HG02588 (cell line): ENCODE results near the gene GRIPAP1.

Experiments used
- ATAC-seq: cut with Tn5 transposase; IDR thresholded peaks from one replicate; pipeline ENCODE4 v1.9.1; 2021; ENCODE audit warnings: mild to moderate bottlenecking, moderate library complexity; ENCODE audit not compliant: unreplicated experiment

Gene GRIPAP1, protein sequence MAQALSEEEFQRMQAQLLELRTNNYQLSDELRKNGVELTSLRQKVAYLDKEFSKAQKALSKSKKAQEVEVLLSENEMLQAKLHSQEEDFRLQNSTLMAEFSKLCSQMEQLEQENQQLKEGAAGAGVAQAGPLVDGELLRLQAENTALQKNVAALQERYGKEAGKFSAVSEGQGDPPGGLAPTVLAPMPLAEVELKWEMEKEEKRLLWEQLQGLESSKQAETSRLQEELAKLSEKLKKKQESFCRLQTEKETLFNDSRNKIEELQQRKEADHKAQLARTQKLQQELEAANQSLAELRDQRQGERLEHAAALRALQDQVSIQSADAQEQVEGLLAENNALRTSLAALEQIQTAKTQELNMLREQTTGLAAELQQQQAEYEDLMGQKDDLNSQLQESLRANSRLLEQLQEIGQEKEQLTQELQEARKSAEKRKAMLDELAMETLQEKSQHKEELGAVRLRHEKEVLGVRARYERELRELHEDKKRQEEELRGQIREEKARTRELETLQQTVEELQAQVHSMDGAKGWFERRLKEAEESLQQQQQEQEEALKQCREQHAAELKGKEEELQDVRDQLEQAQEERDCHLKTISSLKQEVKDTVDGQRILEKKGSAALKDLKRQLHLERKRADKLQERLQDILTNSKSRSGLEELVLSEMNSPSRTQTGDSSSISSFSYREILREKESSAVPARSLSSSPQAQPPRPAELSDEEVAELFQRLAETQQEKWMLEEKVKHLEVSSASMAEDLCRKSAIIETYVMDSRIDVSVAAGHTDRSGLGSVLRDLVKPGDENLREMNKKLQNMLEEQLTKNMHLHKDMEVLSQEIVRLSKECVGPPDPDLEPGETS

DNA sequence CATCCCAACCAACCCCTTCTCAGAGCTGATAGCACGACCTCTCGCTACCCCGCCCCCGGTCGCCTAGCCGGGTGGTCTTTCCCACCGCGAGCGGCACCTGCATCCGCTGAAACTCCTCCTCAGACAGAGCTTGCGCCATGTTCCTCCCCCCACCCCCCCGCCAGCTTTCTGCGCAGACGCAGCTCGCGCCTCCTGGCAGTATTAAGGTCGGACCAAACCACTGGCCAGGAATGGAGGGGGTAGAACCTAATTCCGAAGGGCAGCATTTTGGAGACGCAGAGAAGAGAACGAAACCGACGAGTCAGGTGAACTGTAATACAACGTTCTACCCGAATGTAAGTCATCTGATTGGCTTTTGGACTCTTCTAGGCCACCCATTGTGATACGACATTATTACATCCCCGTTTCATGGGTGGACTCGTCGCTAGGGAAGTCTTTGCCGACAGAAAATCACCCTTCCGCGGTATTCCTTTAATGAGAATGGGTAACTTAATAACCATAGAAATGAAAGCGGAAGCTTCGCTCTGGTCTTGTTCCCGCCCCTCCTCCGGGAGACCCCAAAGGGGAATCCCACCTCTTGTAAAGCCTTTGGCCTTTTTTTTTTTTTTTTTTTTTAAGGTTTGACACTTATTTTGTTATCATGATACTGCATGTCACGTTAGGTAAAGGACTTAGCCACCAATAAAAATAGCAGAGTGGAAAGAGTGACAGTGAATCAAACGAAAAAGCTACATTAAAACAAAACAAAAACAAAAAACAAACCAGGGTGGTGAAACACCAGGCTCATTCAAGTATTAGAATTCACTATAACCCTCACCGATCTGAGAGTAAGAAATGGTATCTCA is at the start of gene GRIPAP1:
Gene GRIPAP1 (minus strand): TSS at position 174 of the 845 bp plus-strand sequence. CDS start 35 bp downstream, at position 139.
- ATAC-seq, result peak; percentile 77

DNA sequence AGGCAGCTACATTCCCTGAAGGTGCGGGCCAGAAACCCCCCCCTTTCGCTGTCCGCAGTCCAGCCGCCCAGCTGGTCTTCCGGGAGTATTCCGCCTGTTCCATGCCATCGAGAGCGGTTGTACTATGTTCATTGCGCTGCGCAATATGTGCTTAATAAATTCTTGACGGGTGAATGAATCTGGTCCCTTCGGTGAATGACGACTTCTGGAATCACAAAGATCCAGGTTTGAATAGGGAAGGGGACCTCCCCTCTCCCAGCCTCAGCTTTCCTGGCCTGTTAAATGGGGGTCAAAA is 41.9 kb upstream of the GRIPAP1 start:
- ATAC-seq, result no peak

DNA sequence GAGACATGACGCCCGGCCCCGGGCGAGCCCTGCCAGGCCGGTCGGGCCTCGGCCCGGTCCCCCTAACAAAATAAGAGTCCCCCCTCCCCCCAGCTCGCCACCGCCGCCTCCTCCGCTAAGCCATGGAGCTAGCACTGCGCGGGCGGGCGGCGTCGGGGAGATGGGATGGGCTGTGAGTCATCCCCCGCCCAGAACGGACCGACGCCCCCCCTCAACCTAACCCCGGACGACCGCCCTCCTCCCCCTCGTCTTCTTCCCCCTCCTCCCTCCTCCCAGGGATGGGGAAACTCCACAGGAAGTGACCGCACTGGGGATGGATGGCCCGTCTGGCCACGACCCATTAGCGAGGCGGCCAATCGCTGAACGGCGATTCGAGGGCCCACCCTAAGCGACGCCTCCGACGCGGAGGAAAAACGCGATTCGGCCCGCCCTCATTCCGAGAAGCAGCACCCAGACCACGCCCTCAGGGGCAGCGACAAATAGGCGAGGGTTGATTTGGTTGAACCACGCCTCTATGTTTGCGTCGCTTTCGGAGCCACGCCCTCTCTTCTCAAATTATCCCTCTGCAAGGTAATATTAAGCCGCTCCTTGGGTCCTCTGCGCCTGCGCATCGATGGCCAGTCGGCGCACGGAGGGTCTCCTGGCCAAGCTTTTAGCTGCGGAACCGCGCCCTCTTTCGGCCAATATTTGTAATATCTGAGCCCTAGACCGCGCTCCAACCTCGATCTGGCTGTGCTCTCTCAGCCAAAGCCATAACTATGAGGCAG is 41.3 kb upstream of the GRIPAP1 start, which contains the start of gene TFE3:
Gene TFE3 (minus strand): TSS at position 138 of the 767 bp plus-strand sequence. CDS start 131 bp downstream, at position 7.
- peak; percentile 93 for ATAC-seq

DNA sequence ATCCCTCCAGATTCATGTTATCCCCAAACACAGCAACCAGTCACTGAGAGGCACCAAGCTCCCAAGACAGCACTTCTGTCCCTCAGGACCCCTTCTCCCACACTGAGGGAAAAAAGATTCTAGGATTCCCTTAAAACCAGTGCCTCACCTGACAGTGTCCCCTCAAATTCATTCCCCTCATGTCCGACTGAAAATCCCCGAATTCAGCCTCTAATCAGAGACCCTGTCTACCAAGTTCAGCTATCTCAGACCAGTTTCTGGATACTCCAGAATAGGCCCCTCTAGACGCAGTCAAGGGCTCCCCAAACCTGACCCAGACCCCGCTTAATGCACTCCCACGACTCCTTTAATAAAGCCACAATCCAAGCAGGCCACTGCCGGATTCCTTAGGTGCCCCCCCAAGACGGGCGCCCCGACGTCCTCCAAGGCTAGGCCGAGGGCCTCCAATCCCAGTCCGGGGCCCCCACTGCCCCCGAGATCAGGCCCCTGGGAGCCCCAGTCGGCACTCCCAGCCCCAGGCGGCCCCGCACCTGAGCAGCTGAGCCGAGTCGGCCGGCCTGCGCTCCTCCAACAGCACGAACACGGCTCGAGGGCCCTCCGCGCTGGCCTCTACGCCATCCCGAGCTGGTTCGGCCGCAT is 40.6 kb upstream of the GRIPAP1 start:
- ATAC-seq, result no peak

DNA sequence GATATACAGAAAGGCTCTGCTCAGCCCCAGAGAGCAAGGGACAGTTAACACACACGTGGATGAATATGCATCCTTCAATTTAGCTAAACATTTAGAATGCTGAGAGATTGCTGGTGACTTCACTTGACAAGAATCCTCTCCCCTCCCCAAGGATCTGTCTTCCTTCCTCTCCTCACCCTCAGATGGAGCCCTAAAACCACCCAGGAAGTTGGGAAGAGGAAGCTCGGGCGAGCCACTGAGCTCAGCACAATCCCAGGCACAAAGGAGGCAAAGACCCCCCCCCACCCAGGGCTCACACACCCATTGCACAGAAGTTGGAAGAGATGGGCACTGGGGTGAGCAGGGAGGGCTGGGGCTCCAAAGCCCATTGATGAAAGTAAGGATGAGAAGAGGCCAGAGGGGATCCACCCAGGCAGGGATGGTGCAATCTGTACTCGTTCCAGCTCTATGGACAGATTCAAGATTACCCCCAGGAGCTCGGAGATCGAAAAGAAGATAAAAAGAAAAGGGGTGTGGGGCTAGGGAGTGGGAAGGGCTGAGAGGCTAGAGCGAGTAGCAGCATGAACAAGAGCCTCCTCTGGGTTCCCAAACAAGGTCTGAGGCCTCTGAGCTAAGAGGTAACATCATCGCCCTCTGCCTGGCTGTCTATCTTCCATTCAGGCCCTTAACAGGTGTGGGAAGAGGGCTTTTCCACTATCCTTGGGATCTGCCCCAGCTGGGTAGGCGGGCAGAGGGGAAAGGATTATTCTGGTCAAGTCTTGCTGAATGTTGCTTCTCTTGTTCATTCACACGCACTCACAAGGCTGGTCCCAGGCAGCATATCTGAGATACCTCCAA is 39.9 kb upstream of the GRIPAP1 start:
- no peak for ATAC-seq

DNA sequence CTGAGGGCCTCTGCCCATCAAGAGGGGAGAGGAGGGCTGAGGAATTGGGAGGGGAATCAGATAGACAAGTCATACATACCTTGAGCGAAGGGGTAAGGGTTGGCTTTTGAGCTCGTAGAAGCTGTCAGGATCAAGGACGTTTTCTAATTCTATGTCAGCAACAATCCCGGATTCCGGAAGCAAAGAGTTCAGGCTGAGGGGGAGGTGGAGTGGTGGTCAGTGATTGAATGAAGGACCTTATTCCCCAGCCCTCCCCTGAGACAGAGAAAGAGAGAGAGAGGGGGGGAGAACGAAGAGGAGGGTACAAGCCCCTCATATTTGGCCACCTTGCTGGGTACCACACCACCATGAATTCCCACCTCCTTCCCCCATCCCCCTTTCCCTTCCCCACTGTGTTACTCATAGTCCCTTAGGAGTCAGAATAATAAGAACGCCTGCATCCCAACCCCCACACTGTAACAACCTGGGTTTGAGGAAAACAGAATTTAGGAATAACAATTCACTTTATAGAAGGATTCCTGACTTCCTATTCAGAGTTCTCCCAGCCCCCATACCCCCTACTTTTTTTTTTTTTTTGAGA is 38.4 kb upstream of the GRIPAP1 start:
- ATAC-seq, result no peak

DNA sequence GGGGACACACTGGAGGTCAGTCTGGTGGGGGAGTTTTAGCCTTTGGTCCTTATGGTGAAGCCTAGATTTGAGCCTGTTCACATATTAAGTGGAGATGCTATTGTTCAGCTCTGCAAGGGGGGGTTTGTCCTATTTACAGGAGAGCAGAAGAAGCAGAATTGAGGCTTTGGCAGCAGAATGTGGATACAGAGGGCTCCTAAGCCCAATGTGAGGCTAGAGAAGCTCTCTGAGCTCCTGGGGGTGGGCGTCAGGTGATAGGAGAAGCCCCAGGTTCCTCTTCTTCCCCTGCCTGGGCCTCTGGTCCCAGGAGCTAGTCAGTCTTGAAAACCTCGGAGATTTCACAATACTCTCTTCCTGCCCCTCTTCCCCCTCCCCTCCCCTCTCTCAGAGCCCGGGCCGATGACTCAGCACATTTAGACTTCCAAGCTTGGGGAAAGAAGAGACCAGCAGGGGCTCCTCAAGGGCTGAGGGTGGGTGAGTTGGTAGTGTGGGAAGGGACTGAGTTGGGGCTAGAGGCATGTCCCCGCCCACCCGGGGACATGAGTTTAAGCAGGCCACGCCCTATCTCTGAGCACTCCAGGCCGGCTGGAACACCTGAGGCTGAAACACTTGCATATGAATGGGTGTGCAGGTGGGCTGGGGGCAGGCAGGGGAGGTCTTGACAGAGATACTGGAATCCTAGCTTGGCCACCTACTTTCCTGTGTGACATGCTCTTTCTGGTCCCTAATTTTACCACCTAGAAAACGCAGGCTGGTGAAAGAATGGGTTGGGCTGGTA is 37.7 kb upstream of the GRIPAP1 start:
- ATAC-seq, result no peak

DNA sequence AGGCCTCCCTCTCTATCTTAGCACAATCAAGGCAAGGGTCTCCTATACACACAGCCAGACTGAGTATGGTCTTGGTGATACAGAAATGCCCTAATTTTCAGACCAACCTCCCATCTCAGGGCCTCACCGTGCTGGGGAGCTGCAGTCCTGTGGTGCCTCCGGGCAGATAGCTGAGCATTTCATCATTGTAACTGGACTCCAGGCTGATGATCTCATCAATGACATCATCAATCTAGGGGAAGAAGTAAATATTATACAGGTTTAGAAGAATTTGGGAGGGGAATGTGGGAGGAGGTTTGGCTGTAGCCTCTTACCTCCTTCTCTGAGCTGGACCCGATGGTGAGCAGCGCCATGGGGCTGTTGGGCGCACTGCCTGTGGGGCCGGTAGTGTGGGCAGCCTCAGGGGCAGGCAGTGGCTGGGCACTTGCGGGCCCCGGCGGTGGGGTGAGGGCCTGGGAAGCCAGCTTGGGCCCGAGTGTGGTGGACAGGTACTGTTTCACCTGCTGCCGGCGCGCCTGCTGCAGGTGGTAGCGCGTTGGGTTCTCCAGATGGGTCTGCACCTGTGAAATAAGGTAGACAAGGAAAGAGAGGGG is 35.9 kb upstream of the GRIPAP1 start:
- no peak for ATAC-seq

DNA sequence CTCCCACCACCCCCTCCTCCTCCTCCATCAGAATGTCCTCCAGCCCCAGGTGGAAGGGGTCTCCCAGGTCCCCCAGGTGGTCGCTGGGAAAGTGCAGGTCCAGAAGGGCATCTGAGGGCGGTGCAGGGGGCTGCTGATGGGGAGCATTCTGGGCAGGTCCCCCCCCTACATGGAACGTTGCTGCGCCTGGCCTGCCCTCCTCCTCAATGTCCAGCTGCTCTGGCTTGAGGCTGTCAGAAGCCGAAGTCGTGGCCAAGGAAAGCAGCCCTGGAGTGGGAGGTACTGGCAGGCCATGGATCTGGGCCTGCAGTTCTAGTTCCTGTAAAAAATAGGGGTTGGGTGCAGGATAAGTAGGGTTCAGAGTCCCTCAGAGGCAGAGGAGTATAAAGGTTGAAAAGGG is 28.2 kb upstream of the GRIPAP1 start:
- no peak for ATAC-seq

DNA sequence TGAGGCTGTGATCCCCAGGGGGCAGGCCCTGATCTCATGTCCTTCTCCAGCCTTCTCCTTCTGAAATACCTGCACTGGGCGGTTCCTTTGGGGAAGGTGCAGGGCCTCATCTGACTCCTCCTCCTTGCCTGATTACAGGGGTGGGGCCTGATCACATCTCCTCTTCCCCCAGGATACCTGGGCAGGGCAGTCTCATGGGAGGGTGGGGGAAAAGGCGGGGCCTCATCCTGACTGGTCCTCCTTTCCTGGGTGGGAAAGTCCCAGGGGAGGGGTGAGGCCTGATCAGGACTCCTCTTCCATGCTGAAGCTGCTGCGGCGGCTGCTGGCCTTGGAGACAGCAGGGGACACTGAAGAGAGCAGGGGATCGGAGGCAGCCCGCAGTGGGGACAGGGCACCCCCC is 27.8 kb upstream of the GRIPAP1 start:
- ATAC-seq, result no peak

DNA sequence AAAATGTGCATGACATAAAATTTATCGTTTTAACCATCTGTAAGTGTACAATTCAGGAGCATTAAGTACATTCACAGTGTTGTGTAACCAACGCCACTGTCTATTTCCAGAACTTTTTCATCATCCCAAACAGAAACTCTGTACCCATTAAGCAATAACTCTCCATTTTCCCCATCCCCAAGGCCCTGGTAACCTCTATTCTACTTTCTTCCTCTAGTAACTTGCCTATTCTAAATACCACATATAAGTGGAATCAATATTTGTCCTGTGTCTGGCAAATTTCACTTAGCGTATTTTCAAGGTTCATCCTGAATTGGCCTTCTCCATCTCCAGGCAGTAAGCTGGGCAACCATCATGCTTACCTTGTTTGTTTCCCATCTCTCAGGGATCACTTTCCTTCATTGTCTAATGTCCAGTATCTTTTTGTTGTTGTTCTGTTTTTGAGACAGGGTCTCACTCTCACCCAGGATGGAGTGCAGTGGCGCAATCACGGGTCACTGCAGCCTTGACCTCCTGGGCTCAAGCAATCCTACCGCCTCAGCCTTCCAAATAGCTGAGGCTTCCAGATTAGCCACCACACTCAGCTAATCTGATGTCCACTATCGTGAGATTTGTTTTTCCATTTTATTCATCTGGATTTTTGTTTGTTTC is 17.7 kb upstream of the GRIPAP1 start:
- no peak for ATAC-seq

DNA sequence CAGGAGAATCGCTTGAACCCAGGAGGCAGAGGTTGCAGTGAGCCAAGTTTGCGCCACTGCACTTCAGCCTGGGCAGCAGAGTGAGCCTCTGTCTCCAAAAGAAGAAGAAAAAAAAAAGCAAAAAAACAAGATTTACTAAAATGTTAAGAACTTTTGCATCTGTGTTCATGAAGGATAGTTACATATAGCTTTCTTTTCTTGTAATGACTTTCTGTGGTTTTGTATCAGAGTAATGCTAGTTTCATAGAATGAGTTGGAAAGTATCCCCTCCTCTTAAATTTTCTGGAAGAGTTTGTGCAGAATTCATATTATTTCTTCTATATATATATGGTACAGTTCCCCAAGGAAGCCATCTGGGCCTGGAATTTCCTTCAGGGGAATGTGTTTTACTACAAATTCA is 17.0 kb upstream of the GRIPAP1 start:
- no peak for ATAC-seq

DNA sequence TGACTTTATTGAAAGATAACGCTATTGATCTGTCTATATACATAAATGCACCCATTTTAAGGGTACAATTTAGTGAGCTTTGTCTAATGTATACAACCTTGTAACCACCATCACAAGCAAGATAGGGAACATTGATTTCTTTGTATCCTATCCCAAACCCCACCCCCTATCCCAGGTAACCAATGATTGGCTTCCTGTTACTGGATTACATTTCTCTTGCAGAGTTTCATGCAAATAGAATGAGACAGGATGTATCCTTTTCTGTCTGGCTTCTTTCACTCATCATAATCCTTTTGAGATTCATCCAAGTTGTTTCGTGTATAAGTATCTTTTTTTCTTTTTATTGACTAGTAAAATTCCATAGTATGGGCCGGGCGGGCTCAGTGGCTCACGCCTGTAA is 1.6 kb upstream of the GRIPAP1 start:
- no peak for ATAC-seq

DNA sequence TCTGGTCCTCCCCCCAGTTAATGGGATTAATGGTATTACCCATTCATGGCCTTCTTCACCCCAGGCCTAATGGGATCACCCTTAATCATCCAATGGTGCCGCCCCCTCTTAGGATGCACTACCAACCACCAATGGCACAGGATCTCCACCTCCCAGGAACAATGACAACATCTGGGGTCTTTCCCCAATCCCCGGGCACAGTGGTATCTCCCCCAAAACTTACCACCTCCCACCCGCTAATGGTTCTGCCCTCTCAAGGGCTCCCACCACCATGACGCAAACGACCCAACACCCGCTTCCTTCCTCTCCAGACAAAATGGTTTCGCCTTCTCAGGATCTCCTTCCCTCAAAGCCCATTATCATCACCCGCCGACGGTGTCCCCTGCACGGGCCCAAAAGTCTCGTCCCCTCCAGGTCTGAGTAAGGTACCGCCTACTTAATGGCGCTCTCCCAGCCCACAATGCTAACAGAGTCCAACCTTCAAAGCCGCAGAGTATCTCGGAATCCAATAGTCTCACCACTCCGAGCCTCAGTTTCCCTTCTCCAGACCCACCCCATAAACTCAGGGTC is 458 bp downstream of the GRIPAP1 start:
- ATAC-seq, result peak; percentile 27

DNA sequence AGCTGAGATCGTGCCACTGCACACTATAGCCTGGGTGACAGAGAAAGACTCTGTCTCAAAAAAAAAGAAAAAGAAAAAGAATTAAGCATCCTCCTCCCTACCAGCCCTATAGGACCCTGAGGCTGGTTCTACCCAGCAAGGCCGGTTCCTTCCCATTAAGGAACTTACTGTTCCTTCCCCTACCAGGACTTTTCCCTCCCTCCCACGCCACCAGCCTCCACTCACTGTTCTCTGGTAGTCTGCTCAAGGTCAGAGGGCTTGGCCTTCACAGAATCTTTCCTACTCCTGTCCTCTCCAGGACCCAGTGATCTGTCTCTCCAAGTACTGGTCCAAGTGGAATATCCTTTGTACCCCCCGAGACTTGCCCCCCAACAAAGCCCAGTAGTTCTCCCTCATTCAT is 1.4 kb downstream of the GRIPAP1 start:
- ATAC-seq, result no peak

DNA sequence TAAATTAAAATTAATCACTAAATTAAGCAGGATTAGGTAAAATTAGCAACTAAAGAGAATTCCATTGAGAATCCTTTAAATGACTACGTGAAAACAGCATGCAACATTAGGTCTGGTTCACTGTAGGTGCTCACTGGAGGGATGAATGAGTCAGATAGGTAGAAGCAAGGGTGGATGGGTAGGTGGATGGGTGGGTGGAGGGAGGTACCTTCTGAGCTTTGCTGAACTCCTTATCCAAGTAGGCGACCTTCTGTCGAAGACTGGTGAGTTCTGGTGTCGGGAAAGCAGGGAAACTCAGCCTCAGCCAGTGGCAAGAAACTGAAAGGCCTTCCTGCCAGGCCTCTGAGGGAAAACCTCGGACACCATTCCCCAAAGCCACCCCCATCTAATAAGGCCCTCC is 3.0 kb downstream of the GRIPAP1 start:
- no peak for ATAC-seq

DNA sequence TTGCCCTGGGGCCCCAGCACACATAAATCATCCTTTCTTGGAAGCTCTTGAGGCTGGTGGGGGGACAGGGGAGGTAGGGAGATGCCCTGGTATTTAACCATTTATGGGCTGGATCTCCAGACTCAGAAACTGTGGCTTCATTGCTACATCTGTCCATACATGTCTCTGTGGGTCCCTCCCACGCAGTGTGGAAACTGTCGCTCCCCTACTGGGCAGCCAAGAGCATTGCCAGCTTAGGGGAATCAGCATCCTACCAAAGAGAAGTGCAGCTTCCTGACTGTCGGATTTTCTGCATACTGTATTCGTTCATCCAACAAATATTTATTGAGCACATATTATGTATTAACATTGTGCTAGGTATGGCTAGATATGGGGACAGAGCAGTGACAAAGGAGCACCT is 3.7 kb downstream of the GRIPAP1 start:
- no peak for ATAC-seq
